GM18868 (cell line): ENCODE results near the gene EEF2K.

Experiments
- ATAC-seq: cut with Tn5 transposase; IDR thresholded peaks from one replicate; pipeline ENCODE4 v1.9.1; 2021; ENCODE audit warnings: mild to moderate bottlenecking, moderate library complexity; ENCODE audit not compliant: unreplicated experiment

Gene EEF2K

GRCh38 chr16:22314661-22315626 is 108.9 kb downstream of the EEF2K start:
- ATAC-seq = no peak

GRCh38 chr16:22315979-22316378 is 109.9 kb downstream of the EEF2K start:
- no peak for ATAC-seq

DNA sequence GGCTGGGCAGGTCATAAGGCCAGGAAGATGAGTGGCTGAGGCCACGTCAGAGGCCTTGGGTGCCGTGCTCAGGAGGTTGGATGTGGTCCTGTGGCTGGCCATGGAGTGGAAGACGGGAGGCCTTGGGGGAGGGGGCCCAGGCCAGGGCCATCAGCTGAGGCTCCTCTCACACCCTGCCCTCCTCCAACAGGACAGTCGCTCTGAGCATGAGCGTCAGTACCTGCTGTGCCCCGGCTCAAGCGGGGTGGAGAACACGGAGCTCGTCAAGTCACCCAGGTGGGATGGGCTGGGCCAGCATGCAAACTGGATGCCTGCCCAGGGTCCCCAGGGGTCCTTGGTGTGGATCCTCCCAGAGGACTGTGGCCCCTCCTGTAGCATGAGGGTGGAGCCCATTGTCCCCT is 110.3 kb downstream of the EEF2K start:
- ATAC-seq = no peak

- ATAC-seq = no peak
These were observed 111.0 kb downstream of the EEF2K start for GRCh38 chr16:22317001-22317530.

DNA sequence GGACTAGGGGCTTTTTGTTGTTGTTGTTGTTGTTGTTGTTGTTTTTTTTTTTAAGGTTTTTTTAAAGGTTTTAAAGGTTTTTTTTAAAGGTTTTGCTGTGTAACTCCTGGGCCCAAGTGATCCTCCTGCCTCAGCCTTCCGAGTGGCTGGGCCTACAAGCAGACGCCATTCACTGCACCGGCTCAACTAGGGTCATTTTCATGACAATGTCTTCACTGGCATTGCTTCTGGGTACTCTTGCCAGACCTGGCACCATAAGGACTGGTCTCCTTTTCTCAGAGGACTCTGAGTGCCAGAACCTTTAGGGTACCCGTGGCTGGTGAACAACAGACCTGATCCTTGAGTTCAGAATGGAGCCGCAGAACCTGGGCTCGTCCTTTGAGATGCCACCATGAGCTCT is 111.5 kb downstream of the EEF2K start:
- no peak for ATAC-seq

DNA sequence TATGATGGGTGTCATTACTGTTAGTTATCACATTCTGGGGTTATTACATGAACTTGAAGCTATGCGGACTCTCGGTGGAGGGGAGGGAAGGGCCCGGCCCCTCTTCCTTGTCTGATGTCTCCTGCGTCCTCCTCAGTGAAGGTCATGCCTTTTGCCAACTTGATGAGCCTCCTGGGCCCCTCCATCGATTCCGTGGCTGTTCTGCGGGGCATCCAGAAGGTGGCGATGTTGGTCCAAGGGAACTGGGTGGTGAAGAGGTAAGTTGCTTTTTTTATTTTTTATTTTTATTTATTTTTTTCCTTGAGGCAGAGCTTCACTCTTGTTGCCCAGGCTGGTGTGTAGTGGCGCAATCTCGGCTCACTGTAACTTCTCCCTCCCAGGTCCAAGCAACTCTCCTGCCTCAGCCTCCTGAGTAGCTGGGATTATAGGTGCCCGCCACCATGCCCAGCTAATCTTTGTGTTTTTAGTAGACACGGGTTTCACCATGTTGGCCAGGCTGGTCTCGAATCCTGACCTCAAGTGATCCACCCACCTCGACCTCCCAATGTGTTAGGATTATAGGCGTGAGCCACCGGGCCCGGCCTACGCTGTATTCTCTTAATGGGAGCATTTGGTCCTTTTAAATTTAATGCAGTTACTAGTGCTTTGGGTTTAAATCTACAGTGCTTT is 112.7 kb downstream of the EEF2K start:
- no peak for ATAC-seq

DNA sequence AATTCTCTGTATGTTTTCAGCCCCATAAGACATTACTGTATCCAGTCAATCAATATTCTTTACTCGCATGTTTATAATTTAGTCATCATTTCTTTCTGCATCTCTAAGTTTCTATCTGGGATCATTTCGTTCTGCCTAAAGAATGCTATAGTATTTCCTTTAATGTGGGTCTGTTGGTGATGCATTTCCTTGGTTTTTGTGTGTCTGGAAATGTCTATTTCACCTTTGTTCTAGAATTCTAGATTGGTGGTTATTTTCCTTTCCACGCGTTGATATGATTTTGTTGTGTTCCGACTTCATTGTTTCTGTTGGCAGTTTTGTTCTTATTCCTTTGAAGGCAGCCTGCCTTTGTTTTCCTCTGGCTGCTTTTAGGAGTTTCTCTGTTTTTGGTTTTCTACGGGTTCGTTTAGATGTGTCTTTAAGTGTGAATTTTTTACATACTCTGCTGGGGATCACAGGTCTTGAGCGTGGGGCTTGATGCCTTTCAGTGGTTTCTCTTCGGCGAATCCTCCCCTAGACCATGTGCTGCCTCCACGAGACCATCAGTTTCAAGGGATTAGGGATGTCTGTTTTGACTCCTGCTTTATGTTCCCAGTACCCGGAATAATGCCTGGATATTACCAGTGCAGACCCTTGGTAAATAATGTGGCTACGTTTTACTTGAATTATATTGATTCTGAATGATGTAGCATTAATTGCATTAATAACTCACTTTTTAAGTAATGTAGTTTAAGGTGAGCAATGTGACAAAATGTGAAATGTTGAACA is 114.7 kb downstream of the EEF2K start:
- no peak for ATAC-seq

- no peak for ATAC-seq
These were observed 115.4 kb downstream of the EEF2K start for GRCh38 chr16:22321340-22322001.

DNA sequence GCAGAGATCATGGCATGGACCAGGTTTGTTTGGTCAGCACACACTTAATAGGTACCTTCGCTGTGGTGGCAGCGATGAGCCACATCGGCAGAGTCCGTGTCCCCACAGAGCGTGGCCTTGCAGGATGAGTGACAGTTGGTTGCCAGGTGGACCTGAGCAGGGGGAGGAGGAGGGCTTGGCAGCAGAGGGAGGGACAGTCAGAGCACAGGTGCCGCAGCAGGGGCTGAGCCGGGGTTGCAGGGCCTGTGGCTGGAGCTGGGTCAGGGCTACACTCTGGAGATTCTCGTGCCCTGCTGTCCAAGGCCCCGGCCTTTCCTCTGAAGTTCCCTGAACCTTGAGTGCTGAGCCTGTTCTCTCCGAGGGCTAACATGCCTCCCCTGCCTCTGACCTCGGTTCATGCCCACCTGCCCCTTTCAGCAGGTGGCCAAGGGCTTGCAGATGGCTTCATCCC is 116.0 kb downstream of the EEF2K start:
- ATAC-seq = no peak

DNA sequence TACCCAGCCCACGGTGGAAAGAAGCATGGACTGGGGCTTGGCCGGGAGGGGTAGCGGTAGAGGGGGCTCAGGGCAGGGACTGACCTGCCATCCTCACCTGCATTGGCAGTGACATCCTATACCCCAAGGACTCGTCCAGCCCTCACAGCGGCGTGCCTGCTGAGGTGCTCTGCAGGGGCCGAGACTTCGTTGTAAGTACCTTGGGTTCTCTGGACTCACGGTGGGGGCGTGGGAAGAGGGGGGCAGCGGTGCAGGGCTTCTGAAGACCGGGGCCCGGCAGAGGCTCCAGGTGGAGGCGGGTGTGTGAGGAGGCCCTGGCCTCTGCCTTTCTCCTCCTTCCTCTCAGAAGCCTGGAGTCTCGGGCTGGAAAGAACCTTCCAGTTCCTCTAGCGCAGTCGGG is 116.7 kb downstream of the EEF2K start:
- no peak for ATAC-seq

DNA sequence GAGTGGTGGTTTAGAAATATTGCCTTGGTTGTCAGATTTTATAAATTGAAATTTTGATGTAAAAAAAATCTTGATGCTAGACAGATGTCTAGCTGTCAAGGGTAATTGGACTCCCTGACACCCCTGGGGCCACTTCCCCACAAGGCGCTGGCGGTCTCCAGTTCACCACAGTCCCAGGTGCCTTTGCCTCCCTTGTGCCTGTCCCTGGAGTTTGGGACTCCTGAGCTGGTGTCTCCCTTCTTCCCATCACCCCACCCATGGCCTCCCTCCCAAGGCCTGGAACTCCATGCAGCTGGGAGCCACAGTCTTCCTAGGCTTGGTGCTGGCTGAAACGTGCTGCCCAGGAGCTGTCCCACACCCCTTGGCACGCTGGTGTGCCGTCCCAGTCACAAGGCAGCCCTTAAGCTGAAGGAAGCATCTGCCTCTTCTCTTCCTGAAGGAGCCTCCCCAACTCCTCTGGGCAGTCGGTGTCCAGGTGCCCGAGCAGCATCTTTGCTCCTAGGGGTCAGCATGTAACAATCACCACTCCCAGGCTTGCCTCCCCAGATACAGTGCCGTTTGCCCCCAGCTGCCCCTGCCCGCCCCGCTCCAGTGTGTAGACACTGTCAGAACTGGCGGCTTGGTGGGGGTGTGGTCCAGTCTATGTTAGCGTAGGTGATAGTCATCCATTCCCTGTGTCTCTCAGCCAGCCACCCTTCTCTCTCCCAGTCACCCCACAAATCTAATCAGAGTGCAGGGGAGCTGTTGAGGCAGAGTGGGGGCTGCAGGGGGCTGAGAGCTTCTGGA is 117.3 kb downstream of the EEF2K start:
- ATAC-seq = no peak

GRCh38 chr16:22323959-22324786 is 118.1 kb downstream of the EEF2K start:
- ATAC-seq = no peak

- no peak for ATAC-seq
These were observed 118.9 kb downstream of the EEF2K start for GRCh38 chr16:22324787-22325597.

DNA sequence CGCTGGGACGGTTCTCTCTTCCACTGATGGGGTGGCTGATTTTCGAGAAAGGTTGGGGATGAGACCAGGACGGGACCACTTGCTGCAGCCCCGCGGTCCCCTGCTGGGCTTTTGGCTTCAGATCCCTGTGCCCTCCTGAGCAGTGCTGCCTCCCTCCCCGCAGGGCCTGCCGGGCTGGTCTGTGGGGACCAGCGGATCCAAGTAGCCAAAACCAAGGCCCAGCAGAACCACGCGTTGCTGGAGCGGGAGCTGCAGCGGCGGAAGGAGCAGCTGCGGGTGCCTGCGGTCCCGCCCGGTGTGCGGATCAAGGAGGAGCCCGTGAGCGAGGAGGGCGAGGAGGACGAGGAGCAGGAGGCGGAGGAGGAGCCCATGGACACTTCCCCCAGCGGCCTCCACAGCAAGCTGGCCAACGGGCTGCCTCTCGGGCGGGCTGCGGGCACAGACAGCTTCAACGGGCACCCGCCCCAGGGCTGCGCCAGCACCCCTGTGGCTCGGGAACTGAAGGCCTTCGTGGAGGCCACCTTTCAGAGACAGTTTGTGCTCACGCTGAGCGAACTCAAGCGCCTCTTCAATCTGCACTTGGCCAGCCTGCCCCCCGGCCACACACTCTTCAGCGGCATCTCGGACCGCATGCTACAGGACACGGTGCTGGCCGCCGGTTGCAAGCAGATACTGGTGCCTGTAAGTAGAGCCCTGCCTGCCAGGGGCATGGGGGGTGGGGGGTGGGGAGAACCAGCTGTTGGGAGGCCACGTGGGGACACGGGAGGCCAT is 119.7 kb downstream of the EEF2K start:
- ATAC-seq = no peak

GRCh38 chr16:22326369-22326652 is 120.2 kb downstream of the EEF2K start:
- ATAC-seq = no peak

- ATAC-seq = no peak
These were observed 120.8 kb downstream of the EEF2K start for GRCh38 chr16:22326771-22327445.

DNA sequence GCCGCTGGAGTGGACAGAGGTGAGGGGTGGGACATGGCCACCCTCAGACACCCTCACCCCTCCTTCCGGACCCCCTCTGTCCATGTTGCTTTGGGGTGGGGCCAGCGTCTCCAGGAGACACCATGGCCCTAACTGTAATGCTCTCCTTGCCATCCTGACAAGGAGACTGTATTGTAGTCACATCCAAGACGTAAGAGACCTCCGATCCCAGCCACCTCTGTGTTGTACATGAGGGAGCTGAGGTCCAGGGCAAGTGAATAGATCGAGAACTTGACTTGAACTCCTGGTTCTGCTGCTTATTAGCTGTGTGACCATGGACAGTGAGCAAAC is 121.3 kb downstream of the EEF2K start:
- ATAC-seq = no peak
